ENCODE results near the gene DNASE1L1.

- TF ChIP-seq FOXM1 (IDR thresholded peaks at IDR 0.05; ENCODE audit: borderline replicate concordance, low read depth), result no peak
- TF ChIP-seq ZBTB7A (IDR thresholded peaks at IDR 0.05; ENCODE audit: low read depth), result no peak
- no peak for TF ChIP-seq REST (IDR thresholded peaks at IDR 0.05; ENCODE audit: low read depth)
- TF ChIP-seq CEBPB (IDR thresholded peaks at IDR 0.05), result no peak
- TF ChIP-seq MAX (IDR thresholded peaks at IDR 0.05), result no peak
- no peak for TF ChIP-seq EP300 (IDR thresholded peaks at IDR 0.05; ENCODE audit: borderline replicate concordance)
- TF ChIP-seq RAD21 (IDR thresholded peaks at IDR 0.05; ENCODE audit: low read depth), result no peak
- TF ChIP-seq NFIC (IDR thresholded peaks at IDR 0.05), result no peak
- TF ChIP-seq TEAD4 (IDR thresholded peaks at IDR 0.05), result no peak
- TF ChIP-seq TAF1 (IDR thresholded peaks at IDR 0.05; ENCODE audit: low read depth), result peak; percentile 53
- 0 out of 2 replicates have a peak, but pooled peaks have one; percentile 39 for TF ChIP-seq EGR1 (IDR thresholded peaks at IDR 0.05)
- no peak for TF ChIP-seq YY1 (IDR thresholded peaks at IDR 0.05; ENCODE audit: low read depth)
- TF ChIP-seq CREB1 (IDR thresholded peaks at IDR 0.05; ENCODE audit: low read depth), result peak; percentile 95
Observed at GRCh38 chrX:154378799-154379568, 30.1 kb downstream of the DNASE1L1 start, which contains the start of gene EMD.

Data from Ishikawa (cell line).